ENCODE measurements around the gene INPP5F.

DNA sequence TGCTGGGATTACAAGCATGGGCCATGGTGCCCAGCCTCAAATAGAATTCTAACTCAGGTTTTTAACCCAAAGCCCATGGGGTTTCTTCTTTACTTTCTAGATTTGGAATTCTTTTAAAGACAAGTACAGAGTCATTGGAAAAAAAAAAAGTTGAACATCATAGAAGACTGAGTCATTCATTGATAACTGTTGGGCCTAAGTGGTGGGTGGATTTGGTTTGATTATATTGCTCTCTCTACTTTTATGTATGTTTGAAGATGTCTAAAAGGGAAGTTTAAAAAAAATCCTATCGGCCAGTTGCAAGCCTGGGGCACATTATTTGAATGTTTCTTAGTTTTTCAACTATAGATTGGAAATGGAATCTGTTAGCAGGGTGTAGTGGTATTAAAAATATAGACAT, 49.7 kb downstream of the INPP5F start:
- TF ChIP-seq CTCF (IDR thresholded peaks at IDR 0.05; ENCODE audit: insufficient read depth, low read length) (no peak), POLR2AphosphoS5 (IDR thresholded peaks at IDR 0.05; ENCODE audit: low read depth) (no peak), GABPA (IDR thresholded peaks at IDR 0.05; ENCODE audit: low read depth) (no peak)
- TF ChIP-seq, protein P1, sequence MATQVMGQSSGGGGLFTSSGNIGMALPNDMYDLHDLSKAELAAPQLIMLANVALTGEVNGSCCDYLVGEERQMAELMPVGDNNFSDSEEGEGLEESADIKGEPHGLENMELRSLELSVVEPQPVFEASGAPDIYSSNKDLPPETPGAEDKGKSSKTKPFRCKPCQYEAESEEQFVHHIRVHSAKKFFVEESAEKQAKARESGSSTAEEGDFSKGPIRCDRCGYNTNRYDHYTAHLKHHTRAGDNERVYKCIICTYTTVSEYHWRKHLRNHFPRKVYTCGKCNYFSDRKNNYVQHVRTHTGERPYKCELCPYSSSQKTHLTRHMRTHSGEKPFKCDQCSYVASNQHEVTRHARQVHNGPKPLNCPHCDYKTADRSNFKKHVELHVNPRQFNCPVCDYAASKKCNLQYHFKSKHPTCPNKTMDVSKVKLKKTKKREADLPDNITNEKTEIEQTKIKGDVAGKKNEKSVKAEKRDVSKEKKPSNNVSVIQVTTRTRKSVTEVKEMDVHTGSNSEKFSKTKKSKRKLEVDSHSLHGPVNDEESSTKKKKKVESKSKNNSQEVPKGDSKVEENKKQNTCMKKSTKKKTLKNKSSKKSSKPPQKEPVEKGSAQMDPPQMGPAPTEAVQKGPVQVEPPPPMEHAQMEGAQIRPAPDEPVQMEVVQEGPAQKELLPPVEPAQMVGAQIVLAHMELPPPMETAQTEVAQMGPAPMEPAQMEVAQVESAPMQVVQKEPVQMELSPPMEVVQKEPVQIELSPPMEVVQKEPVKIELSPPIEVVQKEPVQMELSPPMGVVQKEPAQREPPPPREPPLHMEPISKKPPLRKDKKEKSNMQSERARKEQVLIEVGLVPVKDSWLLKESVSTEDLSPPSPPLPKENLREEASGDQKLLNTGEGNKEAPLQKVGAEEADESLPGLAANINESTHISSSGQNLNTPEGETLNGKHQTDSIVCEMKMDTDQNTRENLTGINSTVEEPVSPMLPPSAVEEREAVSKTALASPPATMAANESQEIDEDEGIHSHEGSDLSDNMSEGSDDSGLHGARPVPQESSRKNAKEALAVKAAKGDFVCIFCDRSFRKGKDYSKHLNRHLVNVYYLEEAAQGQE (IDR thresholded peaks at IDR 0.05; ENCODE audit: insufficient replicate concordance, low read depth): no peak

Measured in HL-60 (cell line).